ENCODE results near the gene GIPC2. TPM values are rescaled to one million over a fixed set of nuclear protein-coding genes. Genes with fewer than 3 reads are reported as not detected.

Gene GIPC2
- total and polyA plus RNA-seq, 2 donors (not counting 3 experiments of a cell fraction or from before 2014, with no cell fraction given), result 2.8 to 9.6 TPM

- no peak for TF ChIP-seq FOS (IDR thresholded peaks at IDR 0.05; ENCODE audit: borderline replicate concordance, insufficient read depth, low read length)
- TF ChIP-seq MYC (IDR thresholded peaks at IDR 0.05; ENCODE audit: low read depth, low read length), result no peak
- no peak for TF ChIP-seq POLR2A (IDR thresholded peaks at IDR 0.05; ENCODE audit: low read depth, low read length)
- no peak for TF ChIP-seq POLR2AphosphoS5 (IDR thresholded peaks at IDR 0.05; ENCODE audit: insufficient read depth, low read depth, low read length)
- TF ChIP-seq JUN (IDR thresholded peaks at IDR 0.05; ENCODE audit: borderline replicate concordance, insufficient read depth, insufficient read length, low read depth), result no peak
- TF ChIP-seq, protein P1, sequence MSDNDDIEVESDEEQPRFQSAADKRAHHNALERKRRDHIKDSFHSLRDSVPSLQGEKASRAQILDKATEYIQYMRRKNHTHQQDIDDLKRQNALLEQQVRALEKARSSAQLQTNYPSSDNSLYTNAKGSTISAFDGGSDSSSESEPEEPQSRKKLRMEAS (IDR thresholded peaks at IDR 0.05; ENCODE audit: insufficient read depth, insufficient read length), result no peak
- no peak for TF ChIP-seq GATA2 (IDR thresholded peaks at IDR 0.05; ENCODE audit: insufficient read depth, insufficient read length, low read depth, low read length)
- TF ChIP-seq CTCF (IDR thresholded peaks at IDR 0.05; ENCODE audit: extremely low read depth in 1 of 2, insufficient read depth in 1 of 2, low read depth in 1 of 2, low read length in 2 of 2), result no peak
- TF ChIP-seq EZH2 (IDR thresholded peaks at IDR 0.05; ENCODE audit: borderline replicate concordance, low read depth, low read length, severe bottlenecking), result no peak
- Histone ChIP-seq H3K4me2 (ENCODE audit: insufficient read depth, low read length) (no peak overlapping the region), H3K79me2 (ENCODE audit: control insufficient read depth, insufficient read depth, low read length) (no peaks in the 10 kb centered on the region), H3K9me1 (replicated peaks; ENCODE audit: control insufficient read depth, extremely low read depth, insufficient read depth, low read length) (no peaks in the 10 kb centered on the region), H3K9me3 (replicated peaks; ENCODE audit: control insufficient read depth, insufficient read depth, low read length) (no peaks in the 10 kb centered on the region), H3K36me3 (ENCODE audit: control insufficient read depth in 2 of 2, extremely low read depth in 1 of 2, insufficient read depth in 2 of 2, low read length in 2 of 2) (peaks cover 0 to 3% of the 10 kb centered on the region in 2 experiments), H3K4me3 (replicated peaks in 1 of 3; ENCODE audit: insufficient read depth in 1 of 3, low read depth in 1 of 3, low read length in 3 of 3) (no peak overlapping the region), H3K9ac (replicated peaks; ENCODE audit: extremely low read depth, insufficient read depth, low read length) (no peak overlapping the region), H3K4me1 (ENCODE audit: control insufficient read depth, extremely low read depth, insufficient read depth, low read length) (no peaks in the 10 kb centered on the region), H2AFZ (ENCODE audit: low read depth, low read length) (no peak overlapping the region), H3K27me3 (ENCODE audit: control insufficient read depth in 2 of 2, insufficient read depth in 2 of 2, low read length in 2 of 2) (no peaks in the 10 kb centered on the region), H3K27ac (ENCODE audit: insufficient read depth, low read depth, low read length) (no peak overlapping the region), H4K20me1 (replicated peaks; ENCODE audit: control insufficient read depth, extremely low read depth, insufficient read depth, low read length) (no peaks in the 10 kb centered on the region)
- intact Hi-C loops (cut with micrococcal nuclease) (no loop called here), dilution Hi-C loops (cut with MboI; ENCODE audit: extremely low pct_ligation_motif_present, low sequenced_read_pairs) (no loop called here)
- BruUV-seq (replicated peaks), result no TSS peak
- DNase-seq (ENCODE audit: low read depth, low spot score) (no peak), FAIRE-seq (no peak)
- POLR2A ChIA-PET, result no interaction called here
- CTCF ChIA-PET, result interaction anchor here (1.0 to 1.9 kb wide), 2 partner anchors 9 to 78 kb away, joined by 3 to 9 read pairs; no protein-coding TSS in a partner anchor
Observed at GRCh38 chr1:78121710-78122109, 75.9 kb downstream of the GIPC2 start.
